Neural progenitor cell (in vitro differentiated cells): ENCODE data around the gene PTCH1. TPM values are rescaled to one million over a fixed set of nuclear protein-coding genes. Genes with fewer than 3 reads are reported as not detected.

Source experiments
- DNase-seq: peaks from one replicate; pipeline ENCODE4 v3.0.0-alpha.2; 2016; ENCODE audit warnings: low spot score
- H2AFZ ChIP-seq: fragments of 200-600 bp; sonication (generic); replicated peaks from 2 replicates; pipeline ENCODE4 v1.6.1; 2016; ENCODE audit warnings: antibody characterized with exemption
- H3F3A ChIP-seq: fragments of 200-600 bp; sonication (generic); 2 replicates; pipeline ENCODE4 v1.6.1; 2016; ENCODE audit warnings: antibody characterized with exemption, low read depth
- H3K27ac ChIP-seq: fragments of 200-600 bp; sonication (generic); 2 replicates; pipeline ENCODE4 v1.5.1; 2016; ENCODE audit warnings: mild to moderate bottlenecking
- H3K27me3 ChIP-seq: fragments of 200-600 bp; sonication (generic); 2 replicates; pipeline ENCODE4 v1.6.1; 2016; ENCODE audit warnings: mild to moderate bottlenecking, moderate library complexity
- H3K36me3 ChIP-seq: fragments of 200-600 bp; sonication (generic); 2 replicates; pipeline ENCODE4 v1.5.1; 2016
- H3K4me1 ChIP-seq: fragments of 200-600 bp; sonication (generic); 2 replicates; pipeline ENCODE4 v1.6.1; 2016; ENCODE audit warnings: mixed run types
- H3K4me2 ChIP-seq: fragments of 200-600 bp; sonication (generic); 2 replicates; pipeline ENCODE4 v1.6.1; 2016
- H3K4me3 ChIP-seq: fragments of 200-600 bp; sonication (generic); 2 replicates; pipeline ENCODE4 v1.5.1; 2016
- H3K79me2 ChIP-seq: fragments of 200-600 bp; sonication (generic); 2 replicates; pipeline ENCODE4 v1.6.1; 2016; ENCODE audit warnings: low read depth
- H3K9ac ChIP-seq: fragments of 200-600 bp; sonication (generic); 2 replicates; pipeline ENCODE4 v1.6.1; 2016
- H3K9me3 ChIP-seq: fragments of 200-600 bp; sonication (generic); 2 replicates; pipeline ENCODE4 v1.5.1; 2016; ENCODE audit warnings: low read depth
- H4K20me1 ChIP-seq: fragments of 200-600 bp; sonication (generic); 2 replicates; pipeline ENCODE4 v1.6.1; 2016; ENCODE audit warnings: low read depth
- H3K27ac Mint-ChIP-seq: 3 replicates; pipeline ENCODE4 v1.8.0; 2021; ENCODE audit warnings: mixed read lengths
- H3K27me3 Mint-ChIP-seq: 2 replicates; pipeline ENCODE4 v1.8.0; 2022; ENCODE audit warnings: low read depth, mild to moderate bottlenecking, inconsistent platforms, moderate library complexity, mixed read lengths; ENCODE audit not compliant: insufficient read depth
- H3K36me3 Mint-ChIP-seq: 3 replicates; pipeline ENCODE4 v1.8.0; 2021; ENCODE audit warnings: mixed read lengths
- H3K4me1 Mint-ChIP-seq: 3 replicates; pipeline ENCODE4 v1.8.0; 2021; ENCODE audit warnings: mixed read lengths
- H3K4me3 Mint-ChIP-seq: 3 replicates; pipeline ENCODE4 v1.8.0; 2021; ENCODE audit warnings: mild to moderate bottlenecking, moderate library complexity, mixed read lengths
- H3K9me3 Mint-ChIP-seq: 3 replicates; pipeline ENCODE4 v1.8.0; 2020; ENCODE audit warnings: mixed read lengths
- EZH2 ChIP-seq: fragments of 200-600 bp; sonication (generic); IDR thresholded peaks from 2 replicates; pipeline ENCODE4 v1.6.1; 2017; ENCODE audit warnings: antibody characterized with exemption, mild to moderate bottlenecking, moderate library complexity
- EZH2phosphoT487 ChIP-seq: fragments of 200-600 bp; sonication (generic); IDR thresholded peaks from 2 replicates; pipeline ENCODE4 v1.6.1; 2017; ENCODE audit warnings: antibody characterized with exemption
- total RNA-seq: library from RNA; depleted of rRNA; stranded (reverse); fragments of >200 nt; gene quantifications from 2 replicates; pipeline ENCODE4 v1.2.3, GENCODE V29; 2015; ENCODE audit warnings: low replicate concordance
- TF ChIP-seq, protein P1 (sequence below): fragments of 200-600 bp; sonication (generic); IDR thresholded peaks from 2 replicates; pipeline ENCODE4 v1.5.1; 2017; ENCODE audit warnings: antibody characterized with exemption, mild to moderate bottlenecking

PTCH1 gene
- total RNA-seq, 1 donor from 2014 or later: 23.0 TPM

DNA sequence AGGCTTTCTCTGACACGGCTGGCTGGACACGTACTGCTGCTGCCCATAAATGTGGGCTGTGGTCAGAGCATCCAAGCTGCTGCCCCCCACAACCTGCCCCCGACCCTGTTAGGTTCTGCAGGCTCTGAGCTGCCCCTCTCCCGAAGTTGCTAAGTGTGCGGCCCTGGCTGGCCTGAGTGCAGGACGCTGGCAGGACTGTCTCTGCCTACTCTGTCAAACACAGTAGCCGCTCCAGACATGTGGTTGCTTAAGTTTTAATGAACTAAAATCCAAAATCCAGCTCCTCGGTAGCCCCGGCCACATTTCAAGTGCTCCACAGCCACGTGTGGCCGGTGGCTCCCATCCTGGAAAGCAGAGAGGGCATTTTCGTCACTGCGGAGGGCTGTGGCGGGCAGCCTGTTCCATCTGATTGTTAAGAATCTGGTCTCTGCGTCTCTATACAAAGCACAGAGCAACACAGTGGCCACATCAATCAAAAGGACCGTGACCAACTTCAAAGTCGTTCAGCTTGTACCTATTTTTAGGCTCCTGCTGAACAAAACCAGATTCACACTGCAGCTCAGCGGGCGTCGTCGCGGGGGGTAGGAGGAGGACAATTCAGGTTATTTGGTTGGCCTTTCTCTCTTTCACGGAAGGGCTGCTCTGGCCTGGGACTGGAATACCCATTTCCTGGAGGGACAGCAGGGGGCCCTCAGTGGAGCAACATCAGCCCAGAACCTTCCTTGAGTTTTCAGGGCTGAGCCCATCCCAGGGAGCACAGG is 68.9 kb downstream of the PTCH1 start:
- no peaks in the 10 kb centered on the region for H3K9me3 Mint-ChIP-seq
- Histone ChIP-seq H3K27me3 (no peaks in the 10 kb centered on the region), H3K27ac (peak overlapping the region; percentile 7)

DNA sequence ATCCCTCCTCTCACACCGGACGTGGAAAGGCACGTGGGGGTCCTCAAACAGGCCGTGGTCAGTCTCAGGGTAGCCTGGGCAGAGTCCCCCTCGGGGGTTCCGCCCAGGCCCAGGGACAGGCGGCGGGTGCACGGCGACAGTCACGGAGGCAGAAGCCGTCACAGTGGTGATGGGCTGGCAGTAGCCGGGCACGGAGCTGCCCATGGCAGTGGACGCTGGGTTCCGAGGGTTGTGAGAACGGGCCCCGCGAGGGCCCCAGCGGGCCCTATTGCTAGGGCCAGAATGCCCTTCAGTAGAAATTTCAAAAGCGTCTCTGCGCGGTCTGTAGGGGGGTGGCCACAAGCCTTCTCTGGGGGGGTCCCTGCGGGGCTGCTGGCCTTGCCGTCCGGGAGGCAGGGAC is 69.8 kb downstream of the PTCH1 start:
- H3K79me2 ChIP-seq: no peaks in the 10 kb centered on the region
- H3K27me3 ChIP-seq: no peaks in the 10 kb centered on the region
- Mint-ChIP-seq H3K27ac (no peak overlapping the region), H3K36me3 (peaks cover 39% of the 10 kb centered on the region), H3K27me3 (no peaks in the 10 kb centered on the region), H3K4me3 (no peak overlapping the region), H3K4me1 (peaks cover 60% of the 10 kb centered on the region), H3K9me3 (no peaks in the 10 kb centered on the region)
- no peak overlapping the region for H3K9ac ChIP-seq
- H4K20me1 ChIP-seq: peaks cover 33% of the 10 kb centered on the region
- TF ChIP-seq EZH2 (no peak), EZH2phosphoT487 (no peak)
- TF ChIP-seq, protein P1, sequence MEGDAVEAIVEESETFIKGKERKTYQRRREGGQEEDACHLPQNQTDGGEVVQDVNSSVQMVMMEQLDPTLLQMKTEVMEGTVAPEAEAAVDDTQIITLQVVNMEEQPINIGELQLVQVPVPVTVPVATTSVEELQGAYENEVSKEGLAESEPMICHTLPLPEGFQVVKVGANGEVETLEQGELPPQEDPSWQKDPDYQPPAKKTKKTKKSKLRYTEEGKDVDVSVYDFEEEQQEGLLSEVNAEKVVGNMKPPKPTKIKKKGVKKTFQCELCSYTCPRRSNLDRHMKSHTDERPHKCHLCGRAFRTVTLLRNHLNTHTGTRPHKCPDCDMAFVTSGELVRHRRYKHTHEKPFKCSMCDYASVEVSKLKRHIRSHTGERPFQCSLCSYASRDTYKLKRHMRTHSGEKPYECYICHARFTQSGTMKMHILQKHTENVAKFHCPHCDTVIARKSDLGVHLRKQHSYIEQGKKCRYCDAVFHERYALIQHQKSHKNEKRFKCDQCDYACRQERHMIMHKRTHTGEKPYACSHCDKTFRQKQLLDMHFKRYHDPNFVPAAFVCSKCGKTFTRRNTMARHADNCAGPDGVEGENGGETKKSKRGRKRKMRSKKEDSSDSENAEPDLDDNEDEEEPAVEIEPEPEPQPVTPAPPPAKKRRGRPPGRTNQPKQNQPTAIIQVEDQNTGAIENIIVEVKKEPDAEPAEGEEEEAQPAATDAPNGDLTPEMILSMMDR: no peak
- peaks cover 6% of the 10 kb centered on the region for H3K36me3 ChIP-seq
- no peak overlapping the region for H3K27ac ChIP-seq
- no peak for DNase-seq
- H3K4me1 ChIP-seq: peaks cover 46% of the 10 kb centered on the region
- no peak overlapping the region for H3K4me2 ChIP-seq
- no peak overlapping the region for H2AFZ ChIP-seq
- H3F3A ChIP-seq: peaks cover 52% of the 10 kb centered on the region
- H3K9me3 ChIP-seq: no peaks in the 10 kb centered on the region
- no peak overlapping the region for H3K4me3 ChIP-seq

More for the DNA sequence above, 68.9 kb downstream of the PTCH1 start:
- H3K9ac ChIP-seq: no peak overlapping the region
- H4K20me1 ChIP-seq: peaks cover 41% of the 10 kb centered on the region
- Mint-ChIP-seq H3K27ac (peak overlapping the region; percentile 19), H3K4me3 (peak overlapping the region; percentile 57), H3K27me3 (peaks cover 2% of the 10 kb centered on the region), H3K4me1 (peaks cover 65% of the 10 kb centered on the region), H3K36me3 (peaks cover 47% of the 10 kb centered on the region)
- H3K79me2 ChIP-seq: no peaks in the 10 kb centered on the region
- H3K9me3 ChIP-seq: no peaks in the 10 kb centered on the region
- no peak overlapping the region for H3K4me3 ChIP-seq
- TF ChIP-seq EZH2phosphoT487: no peak
- TF ChIP-seq, protein P1: peak; percentile 6
- H3K36me3 ChIP-seq: peaks cover 6% of the 10 kb centered on the region
- H3K4me1 ChIP-seq: peaks cover 55% of the 10 kb centered on the region
- no peak overlapping the region for H2AFZ ChIP-seq
- peak; percentile 62 for DNase-seq
- peak overlapping the region; percentile 13 for H3K4me2 ChIP-seq
- peaks cover 46% of the 10 kb centered on the region for H3F3A ChIP-seq

DNA sequence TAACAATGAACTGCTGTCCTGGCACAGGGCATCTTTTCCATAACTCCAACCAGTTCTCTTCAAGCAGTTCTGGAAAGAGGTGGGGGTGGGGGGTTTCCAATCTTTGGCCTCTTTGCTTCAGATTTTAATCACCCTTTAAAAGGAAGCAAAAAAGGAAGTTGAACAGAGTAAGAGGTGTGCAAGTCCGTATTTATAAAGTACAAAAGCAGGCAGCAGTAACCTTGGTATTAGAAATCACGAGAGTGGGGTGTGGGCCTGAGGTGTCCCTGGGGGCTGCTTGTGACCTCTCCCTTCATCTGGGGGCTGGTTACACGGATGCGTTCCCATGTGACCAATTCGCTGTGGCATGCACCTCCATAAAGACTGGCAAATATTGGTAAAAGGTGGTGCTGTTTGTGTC is 70.5 kb downstream of the PTCH1 start:
- Histone ChIP-seq H3K36me3 (peaks cover 6% of the 10 kb centered on the region), H3K4me2 (no peak overlapping the region), H3K9ac (no peak overlapping the region), H3K79me2 (no peaks in the 10 kb centered on the region), H3F3A (peaks cover 44% of the 10 kb centered on the region), H4K20me1 (peaks cover 26% of the 10 kb centered on the region), H3K4me1 (peaks cover 39% of the 10 kb centered on the region), H2AFZ (no peak overlapping the region), H3K9me3 (no peaks in the 10 kb centered on the region), H3K4me3 (no peak overlapping the region), H3K27ac (no peak overlapping the region), H3K27me3 (no peaks in the 10 kb centered on the region)
- Mint-ChIP-seq H3K27ac (no peak overlapping the region), H3K36me3 (peaks cover 34% of the 10 kb centered on the region), H3K4me1 (peaks cover 52% of the 10 kb centered on the region), H3K27me3 (no peaks in the 10 kb centered on the region), H3K9me3 (no peaks in the 10 kb centered on the region), H3K4me3 (peak overlapping the region; percentile 52)
- DNase-seq: no peak
- TF ChIP-seq, protein P1: no peak
- no peak for TF ChIP-seq EZH2phosphoT487
- no peak for TF ChIP-seq EZH2
